ENCODE data around the gene AGBL4.

AGBL4 gene

DNA sequence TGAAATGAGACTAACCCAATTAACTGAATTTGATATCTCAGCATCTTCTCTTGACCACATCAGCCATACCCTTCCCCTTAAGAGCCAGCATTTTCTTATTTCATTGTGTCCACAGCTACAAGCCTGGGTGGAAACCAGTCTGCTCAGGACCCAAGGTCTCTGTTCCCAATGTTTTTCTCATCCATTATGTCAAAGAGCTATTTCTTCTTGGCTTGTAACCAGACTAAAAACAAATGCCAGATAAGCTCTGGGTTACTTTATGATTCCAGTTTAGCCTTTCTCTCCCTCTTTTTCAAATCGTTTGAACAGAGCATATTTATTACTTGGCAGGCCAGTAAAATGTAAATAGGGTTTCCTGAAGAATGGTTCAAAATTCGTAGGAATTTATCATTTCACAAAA, 1442.5 kb downstream of the AGBL4 start:
- DNase-seq (ENCODE audit: low read depth) = no peak

DNA sequence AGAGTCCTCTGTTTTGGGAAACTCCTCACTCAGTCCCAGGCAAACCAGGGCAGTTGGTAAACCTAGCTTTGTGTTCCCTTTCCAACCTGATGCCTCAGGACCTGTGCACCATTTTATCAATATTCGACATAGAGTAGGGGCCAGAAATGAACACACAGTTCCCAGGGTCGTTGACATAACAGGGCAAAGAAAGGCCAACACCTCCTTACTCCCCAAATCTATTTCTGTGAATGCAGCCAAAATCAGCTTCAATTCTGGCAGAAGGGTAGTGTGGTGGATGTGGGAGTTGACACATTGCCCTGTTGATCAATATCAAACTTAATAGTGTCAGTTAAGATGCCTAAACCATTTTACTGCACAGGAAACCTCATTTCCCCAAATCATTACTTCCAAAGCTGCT, 1447.2 kb downstream of the AGBL4 start:
- DNase-seq (ENCODE audit: low read depth) = no peak

DNA sequence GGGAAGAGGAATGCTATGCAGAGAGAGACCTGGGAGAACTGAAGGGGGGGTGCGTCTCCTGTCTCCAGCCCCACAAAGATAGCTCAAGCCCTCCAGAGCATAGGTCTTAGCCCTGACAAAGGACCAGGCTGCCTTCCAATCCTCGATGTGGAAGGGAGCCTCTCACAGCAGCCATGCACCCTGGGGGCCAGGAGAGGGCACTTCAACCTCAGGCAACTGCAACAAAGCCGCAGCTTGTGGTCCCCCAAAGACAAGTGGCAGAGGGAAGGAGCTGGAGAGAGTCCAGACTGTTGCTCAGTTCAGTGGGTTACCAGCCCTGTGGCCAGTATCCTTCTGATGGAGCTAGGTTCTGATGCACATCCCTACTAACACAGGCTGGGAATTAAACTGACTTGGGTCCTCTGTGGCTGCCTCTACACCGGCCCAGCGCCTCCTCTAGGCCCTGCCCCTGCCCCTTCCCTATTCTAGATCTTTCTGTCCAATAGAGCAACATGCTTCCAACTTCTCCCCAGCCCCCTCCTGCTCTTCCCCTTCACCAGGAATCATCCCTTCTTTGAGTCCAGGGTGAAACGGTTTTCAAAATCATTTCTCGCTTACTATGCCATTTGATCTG, 1451.0 kb downstream of the AGBL4 start:
- peak; percentile 34 for DNase-seq (ENCODE audit: low read depth)

DNA sequence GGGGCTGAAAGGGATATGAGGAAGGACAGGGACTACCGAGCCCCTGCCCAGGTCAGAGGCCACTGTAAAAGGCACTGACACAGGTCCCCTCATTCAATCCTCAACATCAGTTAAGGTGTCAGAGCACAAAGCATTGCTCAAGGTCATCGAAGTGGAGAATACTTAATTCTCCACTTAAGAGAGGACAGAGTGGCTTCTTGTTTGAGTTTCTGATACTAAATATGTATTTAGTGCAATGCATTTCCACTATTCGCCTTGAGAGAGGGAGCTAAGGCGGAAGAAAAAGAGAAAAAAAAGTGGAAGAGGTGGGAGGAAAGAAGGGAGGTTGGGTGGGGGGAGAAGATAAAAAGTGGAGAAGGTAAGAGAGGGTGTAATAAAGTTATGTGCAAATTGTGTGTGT, 1451.6 kb downstream of the AGBL4 start:
- DNase-seq (ENCODE audit: low read depth) = no peak

DNA sequence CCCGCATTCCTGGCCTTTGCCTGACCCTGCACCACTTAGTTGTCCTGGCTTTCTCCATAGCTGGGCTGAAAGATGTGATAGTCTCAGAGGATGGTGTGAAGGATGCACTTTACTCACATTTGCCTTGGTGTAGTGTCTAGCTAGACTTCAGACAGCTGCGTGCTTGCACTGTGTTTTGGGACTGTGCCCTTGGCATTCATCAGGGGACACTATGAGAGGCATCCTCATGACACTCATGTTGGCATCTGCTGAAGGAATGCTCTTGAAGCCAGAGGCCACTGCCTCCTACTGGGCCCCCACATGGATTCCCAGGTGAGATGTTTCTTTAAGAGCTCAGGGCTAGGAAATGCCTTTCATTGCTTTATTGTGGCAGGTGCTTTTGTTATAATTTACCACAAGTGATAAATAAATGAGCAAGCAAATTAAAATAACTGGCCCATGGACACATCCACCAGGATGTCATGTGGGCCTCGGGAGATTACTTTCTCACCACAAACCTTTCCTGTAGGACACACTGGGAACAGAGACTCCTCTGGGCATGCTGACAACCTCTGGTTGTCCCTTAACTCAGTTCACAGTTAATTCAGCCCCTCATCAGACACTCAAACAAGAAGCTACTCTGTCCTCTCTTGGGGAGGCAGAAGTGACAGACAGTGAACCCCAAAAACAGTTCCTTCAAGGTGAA, 1452.3 kb downstream of the AGBL4 start:
- no peak for DNase-seq (ENCODE audit: low read depth)

DNA sequence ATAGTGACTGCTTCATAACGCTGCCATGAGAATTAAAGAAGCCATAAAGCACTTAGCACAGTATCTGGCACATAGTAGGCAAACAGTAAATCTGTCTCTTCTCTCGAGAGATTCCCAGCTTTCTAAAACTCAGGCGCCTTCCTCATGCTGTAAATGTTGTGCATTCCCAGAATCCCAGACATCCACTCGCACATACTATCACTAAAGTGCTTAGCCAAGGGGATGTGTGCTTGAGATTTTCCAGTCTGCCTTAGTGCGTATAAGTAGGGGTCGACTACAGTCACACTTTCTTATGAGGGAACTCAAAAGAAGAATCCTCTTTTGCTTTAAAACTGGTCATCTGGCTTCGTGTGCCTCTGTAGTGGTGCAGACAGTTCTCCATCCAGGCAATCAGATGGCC, 1453.2 kb downstream of the AGBL4 start:
- DNase-seq (ENCODE audit: low read depth) = no peak

DNA sequence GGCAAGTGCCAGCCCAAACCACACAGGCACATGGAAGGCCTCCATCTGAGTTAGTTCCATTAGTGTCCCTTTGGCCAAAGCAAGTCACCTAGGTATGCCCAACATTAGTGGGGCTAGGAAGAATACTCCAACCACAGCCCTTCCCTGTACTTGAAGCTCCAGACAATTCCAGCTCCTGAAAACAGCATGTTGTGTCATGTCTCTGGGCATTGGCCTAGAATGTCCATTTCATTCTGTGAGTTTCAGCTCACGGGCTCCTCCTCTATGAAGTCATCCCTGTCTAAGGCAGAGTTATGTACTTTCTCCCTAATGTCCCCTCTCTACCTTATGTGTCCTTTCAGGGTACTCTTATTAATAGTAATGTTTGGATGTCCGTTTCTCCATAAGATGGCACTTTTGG, 1455.3 kb downstream of the AGBL4 start:
- DNase-seq (ENCODE audit: low read depth) = no peak

DNA sequence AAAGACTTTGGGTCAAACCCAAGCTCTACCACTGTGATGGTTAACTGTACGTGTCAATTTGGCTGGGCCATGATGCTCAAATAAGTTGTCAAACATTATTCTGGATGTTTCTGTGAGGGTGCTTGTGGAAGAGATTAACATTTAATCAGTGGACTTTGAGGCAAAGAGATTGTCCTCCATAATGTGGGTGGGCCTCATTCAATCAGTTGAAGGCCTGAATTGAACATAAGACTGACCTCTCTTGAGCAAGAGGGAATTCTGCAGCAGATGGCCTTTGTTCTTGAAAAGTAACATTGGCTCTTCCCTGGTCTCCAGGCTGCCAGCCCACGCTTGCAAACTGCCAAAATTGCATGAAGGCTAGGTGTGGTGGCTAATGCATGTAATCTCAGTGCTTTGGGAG, 1457.3 kb downstream of the AGBL4 start:
- DNase-seq (ENCODE audit: low read depth) = no peak

DNA sequence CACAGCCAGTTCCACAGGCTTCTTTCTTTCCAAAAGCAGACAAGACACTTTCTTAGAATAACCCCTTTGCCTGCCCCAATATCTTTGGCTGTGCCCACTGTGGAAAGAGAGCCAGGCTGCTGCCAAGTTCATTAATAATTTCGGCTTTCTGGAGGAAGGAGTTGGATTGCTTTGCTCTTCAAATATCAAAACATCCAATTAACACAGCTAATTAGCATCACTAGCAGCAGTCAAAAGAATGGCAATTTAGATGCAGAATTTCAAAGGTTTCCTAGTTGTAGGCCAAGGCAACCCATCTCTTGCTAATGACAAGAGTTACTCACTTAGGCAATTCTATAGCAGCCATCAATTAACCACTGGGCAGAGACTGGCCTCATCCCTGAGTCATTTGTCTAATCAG, 1460.7 kb downstream of the AGBL4 start:
- DNase-seq (ENCODE audit: low read depth) = no peak

DNA sequence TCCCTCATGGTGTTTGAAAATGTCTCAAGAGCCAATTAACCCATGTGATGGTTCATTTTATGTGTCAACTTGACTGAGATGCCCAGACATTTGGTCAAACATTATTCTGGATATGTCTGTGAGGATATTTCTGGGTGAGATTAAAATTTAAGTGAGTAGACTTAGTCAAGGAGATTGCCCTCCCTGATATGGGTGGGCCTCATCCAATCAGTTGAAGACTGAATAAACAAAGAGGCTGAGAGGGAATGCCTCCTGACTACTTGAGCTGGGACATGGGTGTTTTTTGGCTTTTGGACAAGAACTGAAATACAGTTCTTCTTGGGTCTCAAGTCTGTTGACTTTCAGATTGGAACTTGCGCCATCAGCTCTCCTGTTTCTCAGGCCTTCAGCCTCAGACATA, 1462.3 kb downstream of the AGBL4 start:
- DNase-seq (ENCODE audit: low read depth) = no peak

DNA sequence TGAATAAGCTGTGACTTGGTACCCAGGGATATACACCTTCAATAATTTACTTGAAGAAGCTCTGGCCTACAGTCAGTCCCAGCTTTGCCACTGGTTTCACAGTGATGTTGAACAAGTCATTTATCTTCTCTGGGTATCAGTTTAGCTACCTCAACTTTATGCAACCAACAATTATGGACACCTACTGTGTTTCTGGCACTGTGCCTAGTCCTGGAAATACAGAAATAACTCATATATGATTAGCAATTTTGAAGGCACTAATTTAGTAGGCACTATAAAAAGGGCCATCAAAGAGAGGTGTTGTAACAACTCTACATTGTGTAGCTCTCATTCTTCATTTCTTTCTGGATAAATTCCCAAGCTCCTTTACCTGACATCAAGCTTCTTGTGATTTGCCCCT, 1463.2 kb downstream of the AGBL4 start:
- DNase-seq (ENCODE audit: low read depth) = no peak

DNA sequence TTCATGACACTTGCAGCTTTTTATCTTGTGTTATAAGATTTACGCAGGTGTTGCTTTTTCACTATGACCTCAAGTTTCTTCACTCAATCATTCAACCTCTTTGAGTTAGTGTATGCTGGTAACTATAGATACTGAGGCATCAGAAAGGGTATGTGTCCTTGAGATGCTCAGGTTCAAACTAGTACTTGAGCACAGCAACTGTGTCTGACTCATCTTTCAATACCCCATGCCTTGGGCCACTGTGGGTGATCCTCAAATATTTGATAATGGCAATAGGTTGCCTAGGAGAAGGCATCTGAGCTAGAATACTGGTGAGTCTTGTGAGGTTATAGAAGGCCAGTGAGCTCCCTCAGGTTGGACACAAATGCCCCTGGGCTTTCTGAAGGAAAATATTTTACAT, 1463.6 kb downstream of the AGBL4 start:
- no peak for DNase-seq (ENCODE audit: low read depth)

DNA sequence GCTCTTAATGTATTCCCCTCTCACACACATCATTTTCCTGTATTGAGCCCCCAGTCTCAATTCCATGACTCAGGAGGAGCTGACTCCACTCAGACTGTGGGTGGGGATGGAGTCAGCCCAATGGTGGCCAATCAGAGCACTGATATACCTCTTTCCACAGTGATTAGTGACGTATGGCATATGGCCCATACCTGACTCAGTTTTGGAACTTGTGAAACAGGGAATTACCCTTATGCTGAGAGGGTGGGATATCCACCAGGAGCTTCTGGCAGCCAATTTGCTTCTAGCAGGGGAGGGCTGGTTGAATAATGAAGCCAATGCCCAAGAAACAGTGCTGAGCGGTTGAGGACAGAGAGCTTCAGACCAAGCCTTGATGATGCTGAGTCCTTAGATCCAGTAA, 1465.4 kb downstream of the AGBL4 start:
- DNase-seq (ENCODE audit: low read depth) = no peak

DNA sequence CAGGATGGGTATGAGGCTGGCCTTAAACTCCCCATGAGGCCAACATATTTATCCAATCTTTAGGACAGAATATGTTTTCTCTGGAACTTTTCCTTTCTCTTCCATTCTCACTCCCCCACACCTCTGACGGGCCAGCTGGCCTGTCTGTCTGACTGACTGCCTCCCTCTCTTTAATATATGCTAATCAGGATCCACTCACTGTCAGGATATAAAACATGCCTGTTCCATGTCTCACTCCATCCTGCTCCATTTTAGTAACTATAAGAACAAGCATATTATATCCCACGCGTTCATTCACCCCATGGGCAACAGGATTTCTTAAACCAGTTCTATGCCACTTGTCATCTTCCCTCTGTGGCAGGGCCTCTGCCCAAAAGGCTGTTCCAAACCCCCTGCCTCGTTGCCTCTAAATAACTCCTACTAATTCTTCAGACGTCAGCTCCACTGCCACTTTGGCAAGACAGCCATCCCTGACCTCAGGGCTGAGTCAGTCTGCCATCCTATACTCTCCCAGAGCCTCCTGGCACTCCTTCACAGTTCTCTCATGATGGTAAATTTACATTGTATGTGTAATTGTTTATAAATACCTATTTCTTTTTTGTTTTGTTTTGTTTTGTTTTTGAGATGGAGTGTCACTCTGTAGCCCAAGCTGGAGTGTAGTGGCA, 1467.4 kb downstream of the AGBL4 start:
- peak; percentile 34 for DNase-seq (ENCODE audit: low read depth)

DNA sequence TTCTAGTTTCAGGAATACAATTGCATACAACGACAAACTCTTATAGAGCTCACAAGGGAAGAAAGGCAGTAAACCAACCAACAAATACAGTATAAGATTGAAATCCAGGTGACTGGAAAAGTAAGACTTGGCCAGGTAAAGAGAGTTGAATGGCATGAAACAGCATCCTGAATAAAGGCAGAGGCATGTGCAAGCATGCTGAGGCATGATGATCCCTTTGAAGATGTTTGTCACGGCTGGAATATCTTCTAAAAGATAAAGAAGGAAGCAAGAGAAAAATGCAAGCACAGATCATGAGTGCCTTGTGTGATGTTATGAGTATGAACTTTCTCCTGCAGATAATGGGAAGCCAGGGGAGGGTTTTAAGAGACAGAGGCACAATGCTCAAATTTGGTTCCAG, 1468.5 kb downstream of the AGBL4 start:
- no peak for DNase-seq (ENCODE audit: low read depth)

DNA sequence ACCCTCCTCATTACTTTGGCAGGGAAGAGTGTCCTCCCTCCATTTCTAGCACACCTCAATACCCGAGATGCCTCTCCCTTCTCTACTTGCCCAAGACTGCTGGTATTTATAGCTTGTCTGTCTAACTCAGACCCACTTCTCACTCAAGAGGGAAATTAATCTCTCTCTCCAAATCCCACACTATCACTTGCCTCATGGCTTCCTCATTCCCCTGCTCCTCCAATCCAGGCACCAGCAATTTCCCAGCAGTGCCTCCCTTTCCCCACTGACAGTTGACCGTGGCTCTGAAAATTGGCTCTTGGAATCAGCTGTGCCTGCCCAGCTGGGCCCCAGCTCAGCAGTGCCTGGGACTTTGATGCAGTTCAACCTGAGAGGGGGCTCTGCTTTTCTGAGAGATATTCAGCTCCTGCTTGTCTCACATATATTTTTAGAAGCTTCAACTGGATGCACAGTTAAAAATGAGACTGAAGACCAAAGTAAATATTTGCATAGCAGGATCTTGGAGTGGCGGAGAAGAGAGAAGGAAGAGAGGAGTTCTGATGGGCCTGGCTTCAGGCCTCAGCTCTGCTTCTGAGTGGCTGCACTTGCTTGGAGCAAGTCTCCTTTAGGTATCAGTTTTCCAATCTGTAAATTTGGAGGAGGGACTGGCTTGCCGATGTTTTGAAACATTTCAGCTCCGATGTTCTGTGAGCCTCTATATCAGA, 1470.7 kb downstream of the AGBL4 start:
- DNase-seq (ENCODE audit: low read depth) = no peak

DNA sequence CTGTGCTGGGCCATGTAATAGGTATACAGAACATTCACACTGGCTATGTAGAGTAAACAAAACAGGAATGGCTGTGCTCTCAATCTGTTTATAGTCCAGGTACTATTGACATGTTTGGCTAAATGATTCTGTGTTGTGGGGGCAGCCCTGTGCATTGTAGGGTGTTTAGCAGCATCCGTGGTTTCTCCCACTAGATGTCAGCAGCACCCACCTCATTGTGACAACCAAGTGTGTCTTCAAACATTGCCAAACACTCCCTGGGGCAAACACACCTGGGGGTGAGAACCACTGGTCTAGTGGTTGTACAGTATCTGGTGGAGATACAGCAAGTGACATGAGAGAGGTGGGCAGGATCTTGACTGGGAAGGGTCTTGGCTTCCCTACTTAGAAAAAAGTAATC, 1471.3 kb downstream of the AGBL4 start:
- DNase-seq (ENCODE audit: low read depth) = no peak

DNA sequence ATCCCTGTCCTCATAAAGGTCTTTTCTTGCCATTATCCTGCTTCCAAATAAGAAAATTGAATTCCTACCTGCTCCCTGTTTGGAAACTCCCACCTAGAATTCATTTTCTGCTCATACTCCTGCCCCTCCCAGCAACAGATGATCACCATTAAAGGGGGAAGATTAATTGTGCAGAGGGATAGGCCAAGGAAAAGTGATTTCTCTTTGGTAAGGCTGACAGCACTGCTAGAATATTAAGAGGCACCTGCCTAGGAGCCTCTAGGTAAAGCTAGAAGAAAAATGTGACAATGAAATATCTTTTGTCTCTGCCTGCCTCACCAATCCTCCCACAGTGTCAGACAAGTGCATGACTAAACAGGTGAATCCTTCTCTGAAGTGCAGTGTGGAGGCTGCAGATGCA, 1474.8 kb downstream of the AGBL4 start:
- no peak for DNase-seq (ENCODE audit: low read depth)

DNA sequence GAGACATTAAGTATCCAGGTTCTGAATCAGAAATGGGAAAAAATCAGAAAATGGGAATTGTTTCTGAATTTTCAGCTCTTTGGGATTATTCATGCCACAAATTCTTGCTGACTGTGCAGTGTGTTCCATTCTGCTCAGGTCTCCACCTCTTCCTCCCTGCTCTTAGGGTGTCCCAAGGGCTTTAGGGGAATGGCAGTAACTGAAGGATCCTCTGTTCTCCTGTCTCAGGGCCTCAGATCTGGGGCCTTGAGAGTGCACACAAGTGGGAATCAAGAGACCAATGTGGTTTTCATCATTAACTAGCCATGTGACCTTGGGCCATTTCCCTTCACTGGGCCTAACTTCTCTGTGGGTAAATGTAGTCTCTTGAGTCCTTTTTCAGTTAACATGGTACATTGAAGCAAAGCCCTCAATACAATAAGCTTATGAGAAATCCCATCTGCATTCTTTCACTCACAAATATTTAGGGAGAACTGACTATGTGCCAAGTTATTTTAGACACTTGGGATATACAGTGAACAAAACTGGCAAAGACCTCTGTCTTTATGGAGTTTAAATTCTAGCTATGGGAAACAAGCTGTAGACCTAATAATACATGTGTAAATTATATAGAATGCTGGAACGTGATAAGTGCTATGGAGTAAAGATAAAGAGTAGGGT, 1476.1 kb downstream of the AGBL4 start:
- no peak for DNase-seq (ENCODE audit: low read depth)

DNA sequence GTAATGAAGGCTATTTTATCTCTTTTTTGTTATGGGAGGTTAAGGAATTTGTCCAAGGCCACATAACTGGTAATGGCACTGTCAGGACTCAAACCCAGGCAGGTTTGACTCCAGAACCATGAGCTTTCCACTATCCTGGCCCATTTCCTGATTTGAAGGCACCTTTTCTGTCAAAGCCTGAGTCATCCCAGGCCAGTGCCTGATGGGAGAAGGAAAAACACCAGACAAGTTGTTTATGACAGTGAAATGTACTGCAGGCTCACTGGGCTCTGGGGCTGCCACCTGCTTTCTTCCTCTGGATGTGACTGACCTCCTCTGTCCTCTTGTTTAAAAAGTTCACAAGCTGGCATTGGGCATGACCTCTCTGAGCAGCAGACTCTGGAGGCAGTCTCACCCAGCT, 1479.9 kb downstream of the AGBL4 start:
- no peak for DNase-seq (ENCODE audit: low read depth)

DNA sequence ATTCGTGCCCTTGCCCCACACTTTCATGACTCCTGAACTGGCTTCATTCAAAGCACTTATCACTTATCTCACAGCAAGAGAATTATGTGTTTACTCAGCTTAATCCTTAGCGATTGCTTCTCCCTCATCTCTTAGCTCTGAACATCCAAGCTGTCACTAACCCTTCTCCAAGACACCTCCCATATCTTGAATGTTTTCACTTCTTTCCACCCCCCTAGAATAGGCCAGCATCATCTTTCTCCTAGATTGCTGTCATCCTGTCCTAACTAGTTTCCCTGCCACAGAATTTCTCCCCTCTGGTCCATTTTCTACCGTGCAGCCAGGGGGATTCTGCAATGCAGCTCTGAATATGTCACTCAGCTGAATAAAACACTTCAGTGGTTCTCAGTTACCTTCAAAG, 1483.2 kb downstream of the AGBL4 start:
- no peak for DNase-seq (ENCODE audit: low read depth)

DNA sequence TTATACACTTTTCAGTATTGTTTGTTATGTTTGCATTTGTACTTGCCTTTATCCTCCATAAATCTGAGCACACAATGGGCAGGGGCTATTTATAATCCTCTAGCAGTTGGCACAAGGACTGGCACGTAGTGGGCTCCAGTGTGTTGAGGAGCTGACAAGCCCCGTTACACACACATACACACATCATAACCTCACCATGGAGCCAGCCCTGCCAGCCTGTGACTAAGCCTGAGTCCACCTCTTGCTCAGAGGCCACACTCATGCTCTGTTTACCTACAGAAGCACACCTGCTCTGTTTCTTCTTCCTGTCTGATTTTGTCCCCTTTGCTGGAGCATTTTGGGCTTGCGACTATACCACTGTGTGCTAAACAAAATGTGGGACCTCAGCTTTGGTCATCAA, 1487.3 kb downstream of the AGBL4 start:
- DNase-seq (ENCODE audit: low read depth) = no peak

DNA sequence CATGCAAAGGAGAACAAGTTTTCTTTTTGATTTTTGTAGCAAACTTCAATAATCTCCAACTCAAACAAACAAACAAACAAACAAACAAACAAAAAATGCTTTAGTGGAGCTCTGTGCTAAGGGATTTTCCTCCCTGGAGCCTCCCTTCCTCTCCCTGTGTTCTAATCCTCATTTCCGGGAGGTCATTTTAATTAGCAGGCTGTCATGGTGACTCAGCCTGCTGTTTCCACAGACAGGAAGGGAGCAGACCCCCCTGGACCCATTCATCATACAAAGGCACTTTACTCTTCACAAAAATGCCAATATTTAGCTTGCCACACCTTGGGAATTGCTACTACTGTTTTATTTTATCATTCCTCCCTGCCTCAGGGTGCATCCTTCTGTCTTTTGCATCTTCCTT, 1490.8 kb downstream of the AGBL4 start:
- no peak for DNase-seq (ENCODE audit: low read depth)
